HUES48 (cell line): ENCODE measurements around the gene TLR1.

Experiments
- H3K27ac ChIP-seq: one replicate; pipeline ENCODE4 v1.7.0; 2013; ENCODE audit warnings: low read depth, low read length, inconsistent platforms
- H3K27me3 ChIP-seq: 2 replicates; pipeline ENCODE4 v1.6.1; 2013; ENCODE audit warnings: mild to moderate bottlenecking, low read length; ENCODE audit not compliant: control insufficient read depth, insufficient read depth
- H3K36me3 ChIP-seq: 2 replicates; pipeline ENCODE4 v1.6.1; 2013; ENCODE audit warnings: low read length; ENCODE audit not compliant: control insufficient read depth, insufficient read depth
- H3K4me1 ChIP-seq: 2 replicates; pipeline ENCODE4 v1.6.1; 2013; ENCODE audit warnings: mild to moderate bottlenecking, low read length; ENCODE audit not compliant: control insufficient read depth, insufficient read depth
- H3K4me3 ChIP-seq: 2 replicates; pipeline ENCODE4 v1.5.1; 2013; ENCODE audit warnings: mild to moderate bottlenecking, low read depth, low read length
- H3K9ac ChIP-seq: 2 replicates; pipeline ENCODE4 v1.6.1; 2013; ENCODE audit warnings: mild to moderate bottlenecking, low read depth, low read length, moderate library complexity
- H3K9me3 ChIP-seq: 2 replicates; pipeline ENCODE4 v1.6.1; 2013; ENCODE audit warnings: low read length; ENCODE audit not compliant: control insufficient read depth, insufficient read depth

Gene TLR1

GRCh38 chr4:38805530-38806145 is 1.0 kb upstream of the TLR1 start:
- no peaks in the 10 kb centered on the region for H3K36me3 ChIP-seq
- no peak overlapping the region for H3K9ac ChIP-seq
- H3K9me3 ChIP-seq, result peaks cover 18% of the 10 kb centered on the region
- no peaks in the 10 kb centered on the region for H3K4me1 ChIP-seq
- H3K4me3 ChIP-seq, result no peak overlapping the region
- no peak overlapping the region for H3K27ac ChIP-seq
- H3K27me3 ChIP-seq, result no peaks in the 10 kb centered on the region

- Histone ChIP-seq H3K4me3 (no peak overlapping the region), H3K9ac (no peak overlapping the region), H3K36me3 (no peaks in the 10 kb centered on the region), H3K4me1 (no peaks in the 10 kb centered on the region), H3K27ac (no peak overlapping the region), H3K27me3 (no peaks in the 10 kb centered on the region), H3K9me3 (peaks cover 18% of the 10 kb centered on the region)
Observed at GRCh38 chr4:38803833-38804653, 548 bp downstream of the TLR1 start.

GRCh38 chr4:38802561-38803355 is 1.8 kb downstream of the TLR1 start:
- Histone ChIP-seq H3K4me1 (no peaks in the 10 kb centered on the region), H3K9me3 (peaks cover 18% of the 10 kb centered on the region), H3K4me3 (no peak overlapping the region), H3K27ac (no peak overlapping the region), H3K27me3 (no peaks in the 10 kb centered on the region), H3K9ac (no peak overlapping the region), H3K36me3 (no peaks in the 10 kb centered on the region)

GRCh38 chr4:38800961-38801450 is 3.6 kb downstream of the TLR1 start:
- H3K9ac ChIP-seq, result no peak overlapping the region
- H3K4me1 ChIP-seq, result no peaks in the 10 kb centered on the region
- no peaks in the 10 kb centered on the region for H3K27me3 ChIP-seq
- peaks cover 18% of the 10 kb centered on the region for H3K9me3 ChIP-seq
- H3K4me3 ChIP-seq, result no peak overlapping the region
- H3K36me3 ChIP-seq, result no peaks in the 10 kb centered on the region
- no peak overlapping the region for H3K27ac ChIP-seq

GRCh38 chr4:38800366-38800765 is 4.2 kb downstream of the TLR1 start:
- no peak overlapping the region for H3K9ac ChIP-seq
- no peak overlapping the region for H3K27ac ChIP-seq
- no peaks in the 10 kb centered on the region for H3K27me3 ChIP-seq
- no peak overlapping the region for H3K4me3 ChIP-seq
- no peaks in the 10 kb centered on the region for H3K36me3 ChIP-seq
- H3K4me1 ChIP-seq, result no peaks in the 10 kb centered on the region
- peaks cover 14% of the 10 kb centered on the region for H3K9me3 ChIP-seq

- Histone ChIP-seq H3K4me1 (no peaks in the 10 kb centered on the region), H3K27me3 (no peaks in the 10 kb centered on the region), H3K9me3 (no peaks in the 10 kb centered on the region), H3K4me3 (no peak overlapping the region), H3K27ac (no peak overlapping the region), H3K36me3 (no peaks in the 10 kb centered on the region), H3K9ac (no peak overlapping the region)
Observed at GRCh38 chr4:38795087-38795486, 9.5 kb downstream of the TLR1 start.

GRCh38 chr4:38794051-38794450 is 10.5 kb downstream of the TLR1 start:
- no peaks in the 10 kb centered on the region for H3K36me3 ChIP-seq

GRCh38 chr4:38791010-38791409 is 13.6 kb downstream of the TLR1 start:
- H3K27me3 ChIP-seq, result no peaks in the 10 kb centered on the region
- H3K36me3 ChIP-seq, result no peaks in the 10 kb centered on the region
- no peaks in the 10 kb centered on the region for H3K9me3 ChIP-seq
- no peak overlapping the region for H3K27ac ChIP-seq
- H3K9ac ChIP-seq, result no peak overlapping the region
- no peaks in the 10 kb centered on the region for H3K4me1 ChIP-seq
- H3K4me3 ChIP-seq, result no peak overlapping the region

More at GRCh38 chr4:38794051-38794450, 10.5 kb downstream of the TLR1 start:
- Histone ChIP-seq H3K4me1 (no peaks in the 10 kb centered on the region), H3K27ac (no peak overlapping the region), H3K9ac (no peak overlapping the region), H3K4me3 (no peak overlapping the region), H3K9me3 (no peaks in the 10 kb centered on the region), H3K27me3 (no peaks in the 10 kb centered on the region)

- Histone ChIP-seq H3K27me3 (no peaks in the 10 kb centered on the region), H3K9me3 (no peaks in the 10 kb centered on the region), H3K9ac (no peak overlapping the region), H3K36me3 (no peaks in the 10 kb centered on the region), H3K4me1 (no peaks in the 10 kb centered on the region), H3K4me3 (no peak overlapping the region), H3K27ac (no peak overlapping the region)
Observed at GRCh38 chr4:38788317-38788716, 16.3 kb downstream of the TLR1 start.

- no peaks in the 10 kb centered on the region for H3K27me3 ChIP-seq
- H3K4me1 ChIP-seq, result no peaks in the 10 kb centered on the region
- H3K4me3 ChIP-seq, result no peak overlapping the region
- no peak overlapping the region for H3K27ac ChIP-seq
- H3K36me3 ChIP-seq, result no peaks in the 10 kb centered on the region
- no peak overlapping the region for H3K9ac ChIP-seq
- H3K9me3 ChIP-seq, result no peaks in the 10 kb centered on the region
Observed at GRCh38 chr4:38787693-38788092, 16.9 kb downstream of the TLR1 start.
